ENCODE results near the gene SELENOS. TPM values are rescaled to one million over a fixed set of nuclear protein-coding genes. Genes with fewer than 3 reads are reported as not detected.

The SELENOS gene
- total and polyA plus RNA-seq, 9 of the 15 experiments (the other 6 are each of a cell fraction or from before 2014, with no cell fraction given), result 24.9 to 57.4 (median 47.9) TPM

DNA sequence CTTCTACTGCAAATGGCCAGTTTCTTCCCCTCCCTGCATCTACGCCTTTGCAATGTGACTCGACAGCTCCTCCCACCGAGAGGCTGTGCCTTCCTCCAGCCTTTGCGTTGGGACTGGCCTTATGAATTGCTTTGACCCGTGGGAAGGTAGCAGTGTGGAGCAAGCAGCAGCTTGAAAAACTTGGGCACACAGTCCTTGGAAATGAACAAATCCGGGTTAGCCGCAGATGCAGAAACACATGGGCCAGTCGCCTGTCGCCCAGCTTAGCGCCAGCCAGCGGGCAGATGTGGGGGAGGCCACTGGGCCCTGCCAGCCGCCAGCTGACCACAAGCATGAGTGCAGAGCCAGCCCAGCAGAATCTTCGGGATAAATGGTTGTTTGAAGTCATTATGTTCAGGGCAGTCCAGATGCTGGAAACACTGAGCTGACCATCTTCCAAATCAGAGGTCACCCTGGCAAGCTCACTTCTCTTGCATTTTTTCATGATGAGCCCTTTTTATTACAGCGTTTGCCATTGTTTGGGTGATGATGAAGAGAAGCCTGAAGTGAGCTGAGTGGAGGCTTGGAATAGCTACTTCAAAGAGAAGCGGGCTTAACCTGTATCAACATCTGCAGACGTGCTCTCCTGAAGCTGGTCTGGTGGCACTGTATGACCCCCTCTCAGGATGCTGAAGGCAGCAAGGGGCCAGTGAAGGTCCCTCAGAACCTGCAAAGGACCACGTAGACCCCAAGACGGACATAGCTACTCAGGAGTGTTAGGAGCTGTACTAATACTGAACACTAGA, 9.8 kb downstream of the SELENOS start (continued):
- TF ChIP-seq, protein P1, sequence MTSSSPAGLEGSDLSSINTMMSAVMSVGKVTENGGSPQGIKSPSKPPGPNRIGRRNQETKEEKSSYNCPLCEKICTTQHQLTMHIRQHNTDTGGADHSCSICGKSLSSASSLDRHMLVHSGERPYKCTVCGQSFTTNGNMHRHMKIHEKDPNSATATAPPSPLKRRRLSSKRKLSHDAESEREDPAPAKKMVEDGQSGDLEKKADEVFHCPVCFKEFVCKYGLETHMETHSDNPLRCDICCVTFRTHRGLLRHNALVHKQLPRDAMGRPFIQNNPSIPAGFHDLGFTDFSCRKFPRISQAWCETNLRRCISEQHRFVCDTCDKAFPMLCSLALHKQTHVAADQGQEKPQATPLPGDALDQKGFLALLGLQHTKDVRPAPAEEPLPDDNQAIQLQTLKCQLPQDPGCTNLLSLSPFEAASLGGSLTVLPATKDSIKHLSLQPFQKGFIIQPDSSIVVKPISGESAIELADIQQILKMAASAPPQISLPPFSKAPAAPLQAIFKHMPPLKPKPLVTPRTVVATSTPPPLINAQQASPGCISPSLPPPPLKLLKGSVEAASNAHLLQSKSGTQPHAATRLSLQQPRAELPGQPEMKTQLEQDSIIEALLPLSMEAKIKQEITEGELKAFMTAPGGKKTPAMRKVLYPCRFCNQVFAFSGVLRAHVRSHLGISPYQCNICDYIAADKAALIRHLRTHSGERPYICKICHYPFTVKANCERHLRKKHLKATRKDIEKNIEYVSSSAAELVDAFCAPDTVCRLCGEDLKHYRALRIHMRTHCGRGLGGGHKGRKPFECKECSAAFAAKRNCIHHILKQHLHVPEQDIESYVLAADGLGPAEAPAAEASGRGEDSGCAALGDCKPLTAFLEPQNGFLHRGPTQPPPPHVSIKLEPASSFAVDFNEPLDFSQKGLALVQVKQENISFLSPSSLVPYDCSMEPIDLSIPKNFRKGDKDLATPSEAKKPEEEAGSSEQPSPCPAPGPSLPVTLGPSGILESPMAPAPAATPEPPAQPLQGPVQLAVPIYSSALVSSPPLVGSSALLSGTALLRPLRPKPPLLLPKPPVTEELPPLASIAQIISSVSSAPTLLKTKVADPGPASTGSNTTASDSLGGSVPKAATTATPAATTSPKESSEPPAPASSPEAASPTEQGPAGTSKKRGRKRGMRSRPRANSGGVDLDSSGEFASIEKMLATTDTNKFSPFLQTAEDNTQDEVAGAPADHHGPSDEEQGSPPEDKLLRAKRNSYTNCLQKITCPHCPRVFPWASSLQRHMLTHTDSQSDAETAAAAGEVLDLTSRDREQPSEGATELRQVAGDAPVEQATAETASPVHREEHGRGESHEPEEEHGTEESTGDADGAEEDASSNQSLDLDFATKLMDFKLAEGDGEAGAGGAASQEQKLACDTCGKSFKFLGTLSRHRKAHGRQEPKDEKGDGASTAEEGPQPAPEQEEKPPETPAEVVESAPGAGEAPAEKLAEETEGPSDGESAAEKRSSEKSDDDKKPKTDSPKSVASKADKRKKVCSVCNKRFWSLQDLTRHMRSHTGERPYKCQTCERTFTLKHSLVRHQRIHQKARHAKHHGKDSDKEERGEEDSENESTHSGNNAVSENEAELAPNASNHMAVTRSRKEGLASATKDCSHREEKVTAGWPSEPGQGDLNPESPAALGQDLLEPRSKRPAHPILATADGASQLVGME (CRISPR knock-in tag; IDR thresholded peaks at IDR 0.05), result no peak
- TF ChIP-seq ZNF766 (CRISPR knock-in tag; conservative IDR thresholded peaks at IDR 0.05) (no peak), SUPT5H (IDR thresholded peaks at IDR 0.05) (no peak), ZBTB33 (CRISPR knock-in tag; IDR thresholded peaks at IDR 0.05) (peak; percentile 94), MCM7 (IDR thresholded peaks at IDR 0.05) (no peak), BRD9 (IDR thresholded peaks at IDR 0.05; ENCODE audit: low read depth, partially characterized antibody) (no peak), FOXK1 (CRISPR knock-in tag; IDR thresholded peaks at IDR 0.05; ENCODE audit: borderline replicate concordance) (no peak), ZNF224 (CRISPR knock-in tag; IDR thresholded peaks at IDR 0.05) (no peak), E2F5 (CRISPR knock-in tag; IDR thresholded peaks at IDR 0.05) (no peak), ZBTB43 (CRISPR knock-in tag; IDR thresholded peaks at IDR 0.05) (no peak), RAD21 (CRISPR knock-in tag; conservative IDR thresholded peaks at IDR 0.05 in 1 of 2, IDR thresholded peaks at IDR 0.05 in 1 of 2) (peak in 1 of 2 experiments; percentile 50; a peak in 2 of 4 replicates)

Data from K562 (cell line).